AG04450 (cell line): ENCODE data around the gene UBL7. TPM values are rescaled to one million over a fixed set of nuclear protein-coding genes. Genes with fewer than 3 reads are reported as not detected.
"Not testable (repeated sequence)": the region's sequence is repeated elsewhere in the genome, so short reads cannot be mapped to it uniquely, and the experiment has no call there.

Experiments used
- CTCF ChIA-PET: fragments of 300-600, 350-600 bp; formaldehyde crosslinking; extraction: SDS; loops from one replicate; lab custom pipeline; 2022; ENCODE audit warnings: antibody characterized with exemption, inconsistent platforms; lab: Charles Lee
- POLR2A ChIA-PET: fragments of 350-600 bp; formaldehyde crosslinking; extraction: SDS; loops from one replicate; lab custom pipeline; 2021; ENCODE audit warnings: antibody characterized with exemption, inconsistent platforms; lab: Yijun Ruan, JAX
- DNase-seq: peaks from one replicate; pipeline ENCODE4 v3.0.0-alpha.2; 2011; ENCODE audit warnings: low read depth, low spot score
- H3K27ac ChIP-seq: one replicate; pipeline ENCODE4 v1.5.1; 2012; ENCODE audit warnings: low read depth, low read length, control low read depth
- H3K27me3 ChIP-seq: one replicate; pipeline ENCODE4 v1.6.0; 2012; ENCODE audit warnings: low read length; ENCODE audit not compliant: control insufficient read depth, insufficient read depth
- H3K4me3 ChIP-seq: 2 replicates; pipeline ENCODE4 v1.5.1; 2011; ENCODE audit warnings: mild to moderate bottlenecking, low read depth, low read length, control low read depth
- H3K9me3 ChIP-seq: 2 replicates; pipeline ENCODE4 v1.5.1; 2012; ENCODE audit warnings: low read length; ENCODE audit not compliant: control insufficient read depth, insufficient read depth
- CTCF ChIP-seq: IDR thresholded peaks from 2 replicates; pipeline ENCODE4 v1.5.1; 2011; ENCODE audit warnings: low read depth, low read length, control low read depth, inconsistent platforms
- polyA plus RNA-seq: library from polyadenylated mRNA; depleted of rRNA; stranded (reverse); fragments of >200 nt; gene quantifications from 2 replicates; pipeline ENCODE4 v1.2.3, GENCODE V29; 2011

The UBL7 gene
- polyA plus RNA-seq, 1 experiment = 76.6 TPM

DNA sequence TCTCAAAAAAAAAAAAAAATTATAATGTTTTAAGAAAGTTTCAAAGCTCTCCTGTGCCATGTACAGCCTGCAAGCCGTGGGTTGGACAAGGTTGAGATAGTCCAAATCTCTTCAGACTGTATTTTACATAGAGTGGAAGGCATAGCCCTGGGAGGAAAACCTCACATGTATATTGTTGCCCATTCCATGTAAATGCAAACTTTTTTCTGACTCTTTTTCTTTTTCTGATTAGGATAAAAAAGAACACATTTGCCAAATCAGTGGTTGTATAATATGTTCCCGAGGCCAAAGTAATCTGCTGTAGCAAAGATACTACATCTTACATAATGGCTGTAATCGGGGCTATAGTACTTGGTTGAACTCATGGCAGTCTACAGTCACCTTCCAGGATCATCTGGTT lies 35.7 kb upstream of the UBL7 start:
- H3K27me3 ChIP-seq = no peaks in the 10 kb centered on the region
- H3K4me3 ChIP-seq = no peak overlapping the region
- H3K9me3 ChIP-seq = no peaks in the 10 kb centered on the region
- ChIA-PET POLR2A (no interaction called here), CTCF (no interaction called here)
- H3K27ac ChIP-seq = no peak overlapping the region
- DNase-seq = no peak
- no peak for TF ChIP-seq CTCF

- Histone ChIP-seq H3K27me3 (no peaks in the 10 kb centered on the region), H3K9me3 (no peaks in the 10 kb centered on the region), H3K4me3 (no peak overlapping the region), H3K27ac (no peak overlapping the region)
- no peak for TF ChIP-seq CTCF
- ChIA-PET CTCF (interaction anchor here (0.6 to 1.8 kb wide), 6 partner anchors 9 to 115 kb away, joined by 3 to 10 read pairs (median 5); no protein-coding TSS in a partner anchor), POLR2A (interaction anchor here (0.6 kb wide), 1 partner anchor 67 kb away, joined by 4 read pairs; no protein-coding TSS in a partner anchor)
- DNase-seq = no peak
Measured at GRCh38 chr15:74490339-74490689, 29.4 kb upstream of the UBL7 start.

GRCh38 chr15:74489518-74490338 lies 28.8 kb upstream of the UBL7 start:
- DNase-seq = no peak
- ChIA-PET POLR2A (interaction anchor here (0.6 kb wide), 1 partner anchor 68 kb away, joined by 4 read pairs; no protein-coding TSS in a partner anchor), CTCF (interaction anchor here (0.5 to 1.8 kb wide), 15 partner anchors 8 to 632 kb away, joined by 3 to 10 read pairs (median 3); no protein-coding TSS in a partner anchor)
- Histone ChIP-seq H3K4me3 (no peak overlapping the region), H3K9me3 (no peaks in the 10 kb centered on the region), H3K27ac (no peak overlapping the region), H3K27me3 (no peaks in the 10 kb centered on the region)
- peak; percentile 67 for TF ChIP-seq CTCF

DNA sequence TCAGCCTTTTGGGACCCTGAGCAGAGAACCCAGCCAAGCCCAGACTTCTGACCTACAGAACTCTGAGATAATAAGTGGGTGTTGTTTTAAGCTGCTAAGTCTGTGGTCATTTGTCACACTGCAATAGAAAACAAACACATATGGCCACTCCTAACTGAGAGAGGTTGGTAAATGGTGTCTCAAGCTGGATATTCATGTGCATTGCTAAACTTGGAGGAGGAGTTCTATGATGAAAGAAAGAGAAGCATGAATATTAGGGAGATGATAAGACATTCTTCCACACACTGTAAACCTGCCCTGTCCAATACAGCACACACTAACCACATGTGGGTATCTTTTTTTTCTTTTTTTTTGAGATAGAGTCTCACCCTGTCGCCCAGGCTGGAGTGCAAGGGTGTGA lies 27.8 kb upstream of the UBL7 start:
- no peak for DNase-seq
- TF ChIP-seq CTCF = no peak
- no peaks in the 10 kb centered on the region for H3K9me3 ChIP-seq
- no peaks in the 10 kb centered on the region for H3K27me3 ChIP-seq
- POLR2A ChIA-PET = no interaction called here
- no peak overlapping the region for H3K4me3 ChIP-seq
- no peak overlapping the region for H3K27ac ChIP-seq
- CTCF ChIA-PET = interaction anchor here (1.2 to 1.8 kb wide), 4 partner anchors 12 to 114 kb away, joined by 3 to 10 read pairs (median 7); no protein-coding TSS in a partner anchor

DNA sequence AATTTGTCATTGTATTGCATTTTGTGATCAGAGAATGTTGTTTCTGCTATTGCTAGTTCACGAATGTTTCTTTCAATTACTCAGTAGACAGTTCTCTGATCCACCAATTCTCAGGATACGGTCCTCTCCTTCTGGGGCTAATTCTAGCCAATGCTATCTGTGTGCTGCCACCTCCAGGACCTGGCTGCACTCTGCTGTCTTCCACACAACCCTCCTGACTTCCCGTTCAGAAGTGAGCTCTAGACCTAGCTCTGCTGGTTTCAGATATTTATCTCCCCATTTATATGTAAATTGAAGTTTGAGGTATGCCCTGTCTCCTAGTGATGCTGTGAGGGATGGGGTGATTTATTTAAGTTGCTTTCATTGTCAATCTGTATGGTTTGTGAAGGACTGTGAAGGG lies 21.7 kb upstream of the UBL7 start:
- H3K4me3 ChIP-seq = no peak overlapping the region
- no peak overlapping the region for H3K27ac ChIP-seq
- no peaks in the 10 kb centered on the region for H3K9me3 ChIP-seq
- no peak for DNase-seq
- no peaks in the 10 kb centered on the region for H3K27me3 ChIP-seq
- peak; percentile 20 for TF ChIP-seq CTCF
- ChIA-PET POLR2A (no interaction called here), CTCF (interaction anchor here (0.9 to 1.6 kb wide), 4 partner anchors 93 to 131 kb away, joined by 3 to 6 read pairs (median 3); no protein-coding TSS in a partner anchor)

DNA sequence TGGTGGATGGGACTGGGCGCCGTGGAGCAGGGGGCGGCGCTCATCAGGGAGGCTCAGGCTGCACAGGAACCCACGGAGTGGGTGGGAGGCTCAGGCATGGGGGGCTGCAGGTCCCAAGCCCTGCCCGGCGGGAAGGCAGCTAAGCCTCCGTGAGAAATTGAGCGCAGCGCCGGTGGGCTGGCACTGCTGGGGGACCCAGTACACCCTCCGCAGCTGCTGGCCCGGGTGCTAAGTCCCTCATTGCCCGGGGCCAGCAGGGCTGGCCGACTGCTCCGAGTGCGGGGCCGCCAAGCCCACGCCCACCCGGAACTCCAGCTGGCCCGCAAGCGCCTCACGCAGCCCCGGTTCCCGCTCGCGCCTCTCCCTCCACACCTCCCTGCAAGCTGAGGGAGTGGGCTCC lies 19.4 kb upstream of the UBL7 start:
- H3K27ac ChIP-seq, H3K27me3 ChIP-seq, CTCF ChIA-PET, H3K4me3 ChIP-seq, DNase-seq, H3K9me3 ChIP-seq, POLR2A ChIA-PET: not testable (repeated sequence)

DNA sequence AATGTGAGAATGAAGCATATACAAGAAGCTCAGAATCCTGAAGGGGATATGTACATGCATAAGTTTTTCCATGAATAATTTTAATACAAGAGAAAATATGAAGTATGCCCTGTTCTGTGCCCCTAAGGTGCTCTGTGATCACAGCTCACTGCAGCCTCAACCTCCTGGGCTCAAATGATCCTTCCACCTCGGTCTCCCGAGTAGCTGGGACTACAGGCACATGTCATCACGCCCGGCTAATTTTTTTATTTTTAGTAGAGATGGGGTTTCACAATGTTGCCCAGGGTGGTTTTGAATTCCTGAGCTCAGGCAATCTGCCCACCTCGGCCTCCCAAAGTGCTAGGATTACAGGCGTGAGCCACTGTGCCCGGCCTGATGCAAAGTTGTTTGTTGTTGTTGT lies 10.7 kb upstream of the UBL7 start:
- H3K4me3 ChIP-seq, DNase-seq, H3K9me3 ChIP-seq, H3K27me3 ChIP-seq, H3K27ac ChIP-seq: not testable (repeated sequence)
- POLR2A ChIA-PET = interaction anchor here (0.6 kb wide), 1 partner anchor 12 kb away, joined by 3 read pairs; no protein-coding TSS in a partner anchor
- CTCF ChIA-PET = interaction anchor here (1.0 kb wide), 1 partner anchor 18 kb away, joined by 3 read pairs; no protein-coding TSS in a partner anchor
